GM19397 (cell line): ENCODE results near the gene XPO6.

Experiments used
- ATAC-seq: cut with Tn5 transposase; IDR thresholded peaks from one replicate; pipeline ENCODE4 v1.9.1; 2021; ENCODE audit warnings: mild to moderate bottlenecking, moderate library complexity; ENCODE audit not compliant: unreplicated experiment

XPO6 gene

GRCh38 chr16:28156056-28156680 is 55.6 kb downstream of the XPO6 start:
- no peak for ATAC-seq

GRCh38 chr16:28155293-28155692 is 56.5 kb downstream of the XPO6 start:
- ATAC-seq = no peak

GRCh38 chr16:28151180-28151579 is 60.6 kb downstream of the XPO6 start:
- ATAC-seq = no peak

- no peak for ATAC-seq
These were observed 62.5 kb downstream of the XPO6 start for GRCh38 chr16:28149011-28149888.

GRCh38 chr16:28146536-28146935 is 65.2 kb downstream of the XPO6 start:
- no peak for ATAC-seq

GRCh38 chr16:28145796-28146195 is 66.0 kb downstream of the XPO6 start:
- no peak for ATAC-seq

GRCh38 chr16:28140788-28141618 is 70.8 kb downstream of the XPO6 start:
- ATAC-seq = peak; percentile 61

- no peak for ATAC-seq
These were observed 72.2 kb downstream of the XPO6 start for GRCh38 chr16:28139530-28139929.

- no peak for ATAC-seq
These were observed 74.9 kb downstream of the XPO6 start for GRCh38 chr16:28136751-28137434.

GRCh38 chr16:28133666-28134065 is 78.1 kb downstream of the XPO6 start:
- ATAC-seq = no peak

GRCh38 chr16:28131743-28132393 is 79.9 kb downstream of the XPO6 start:
- no peak for ATAC-seq

GRCh38 chr16:28131181-28131580 is 80.6 kb downstream of the XPO6 start:
- no peak for ATAC-seq

GRCh38 chr16:28130099-28131088 is 81.4 kb downstream of the XPO6 start:
- no peak for ATAC-seq

- ATAC-seq = no peak
These were observed 84.8 kb downstream of the XPO6 start for GRCh38 chr16:28126684-28127620.

GRCh38 chr16:28125592-28125991 is 86.2 kb downstream of the XPO6 start:
- no peak for ATAC-seq

- no peak for ATAC-seq
These were observed 90.2 kb downstream of the XPO6 start for GRCh38 chr16:28121527-28121926.

- ATAC-seq = no peak
These were observed 91.0 kb downstream of the XPO6 start for GRCh38 chr16:28120754-28121153.

- ATAC-seq = no peak
These were observed 93.1 kb downstream of the XPO6 start for GRCh38 chr16:28118637-28119036.
